HepG2 (cell line): Measurements from ENCODE around the gene CPEB3. TPM values are rescaled to one million over a fixed set of nuclear protein-coding genes. Genes with fewer than 3 reads are reported as not detected.

Experiments
- ARID4A ChIP-seq: sonication (generic); formaldehyde crosslinking; IDR thresholded peaks from 2 replicates; pipeline ENCODE4 v1.5.0; 2020; ENCODE audit warnings: mild to moderate bottlenecking, missing genetic modification reagents, borderline replicate concordance
- GLI4 ChIP-seq: sonication (generic); formaldehyde crosslinking; IDR thresholded peaks from 2 replicates; pipeline ENCODE4 v1.5.1; 2020; ENCODE audit warnings: missing genetic modification reagents, mild to moderate bottlenecking, moderate library complexity, borderline replicate concordance
- HOXD1 ChIP-seq: sonication (generic); formaldehyde crosslinking; IDR thresholded peaks from 2 replicates; pipeline ENCODE4 v1.5.0; 2020; ENCODE audit warnings: missing genetic modification reagents
- KLF16 ChIP-seq, 2 experiments: sonication (generic) in 1 of 2; formaldehyde crosslinking in 1 of 2; IDR thresholded peaks; 2 replicates each; pipeline versions ENCODE4 v1.6.1 to v1.8.0; 2016 to 2023; ENCODE audit warnings: missing genetic modification reagents in 2 of 2, missing compliant biosample characterization in 1 of 2
- KLF6 ChIP-seq: IDR thresholded peaks from 2 replicates; pipeline ENCODE4 v1.8.0; 2016; ENCODE audit warnings: missing biosample characterization, missing genetic modification reagents
- NFE2L2 ChIP-seq: fragments of 150-350 bp; IDR thresholded peaks from 2 replicates; pipeline ENCODE4 v1.6.1; 2014; ENCODE audit warnings: low read length
- THAP9 ChIP-seq: sonication (generic); formaldehyde crosslinking; IDR thresholded peaks from 2 replicates; pipeline ENCODE4; 2020; ENCODE audit warnings: missing genetic modification reagents, mild to moderate bottlenecking, borderline replicate concordance
- XRCC5 ChIP-seq: fragments of 200-400 bp; formaldehyde crosslinking; optimal IDR thresholded peaks from 2 replicates; pipeline ENCODE3; 2017; ENCODE audit warnings: mild to moderate bottlenecking, low read length
- ZFAT ChIP-seq: sonication (generic); formaldehyde crosslinking; conservative IDR thresholded peaks from 2 replicates; pipeline ENCODE4 v1.8.1; 2023; ENCODE audit warnings: missing genetic modification reagents, inconsistent platforms
- ZNF280D ChIP-seq: sonication (generic); formaldehyde crosslinking; IDR thresholded peaks from 2 replicates; pipeline ENCODE4 v1.5.1; 2020; ENCODE audit warnings: mild to moderate bottlenecking, missing genetic modification reagents
- ZNF687 ChIP-seq: sonication (generic); formaldehyde crosslinking; IDR thresholded peaks from 2 replicates; pipeline ENCODE4 v1.5.1; 2020; ENCODE audit warnings: mild to moderate bottlenecking, missing genetic modification reagents, moderate library complexity
- ZNF784 ChIP-seq: sonication (generic); formaldehyde crosslinking; IDR thresholded peaks from 2 replicates; pipeline ENCODE4 v1.5.1; 2020; ENCODE audit warnings: missing genetic modification reagents, mild to moderate bottlenecking, borderline replicate concordance
- polyA plus RNA-seq, 8 experiments: library from polyadenylated mRNA; depleted of rRNA in 3 of 8; stranded (reverse) in 7 of 8; unstranded in 1 of 8; fragments of >200 nt; fragmentation: Illumina TruSeq in 4 of 8; extraction: Trizol in 4 of 8; gene quantifications; 2 replicates each; pipeline versions ENCODE4 v1.2.1 to v1.2.3, GENCODE V29; 2011 to 2016; ENCODE audit warnings: low read depth in 4 of 8, missing spikeins in 1 of 8, mixed read lengths in 1 of 8; ENCODE audit not compliant: insufficient read depth in 1 of 8
- total RNA-seq, 5 experiments: library from RNA; depleted of rRNA; stranded (reverse); fragments of >200 nt; fragmentation: Illumina TruSeq; extraction: Trizol; gene quantifications; 2 replicates each; pipeline ENCODE4 v1.2.3, GENCODE V29; 2016; ENCODE audit warnings: low read depth in 1 of 5

Gene CPEB3
- total and polyA plus RNA-seq, 2 of the 13 experiments (the other 11 are each of a cell fraction or from before 2014, with no cell fraction given): 0.66 to 0.70 TPM

- TF ChIP-seq ZNF280D (CRISPR knock-in tag): no peak
- TF ChIP-seq HOXD1 (CRISPR knock-in tag): no peak
- peak in 1 of 2 experiments; percentile 55; a peak in 1 of 4 replicates for TF ChIP-seq KLF16 (CRISPR knock-in tag; IDR thresholded peaks at IDR 0.05)
- TF ChIP-seq KLF6 (CRISPR knock-in tag): 0 out of 2 replicates have a peak, but pooled peaks have one; percentile 23
- peak; percentile 31; the same call in 1 of the 2 replicates for TF ChIP-seq ARID4A (CRISPR knock-in tag)
- no peak for TF ChIP-seq ZFAT
- no peak for TF ChIP-seq GLI4 (CRISPR knock-in tag)
- TF ChIP-seq XRCC5: peak; percentile 55
- no peak for TF ChIP-seq ZNF784
- TF ChIP-seq NFE2L2: no peak
- no peak for TF ChIP-seq THAP9 (CRISPR knock-in tag)
- no peak for TF ChIP-seq ZNF687 (CRISPR knock-in tag)
Measured at GRCh38 chr10:92087750-92088395, 203.0 kb downstream of the CPEB3 start (continued).
